Measurements from ENCODE around the gene GPR26. TPM values are rescaled to one million over a fixed set of nuclear protein-coding genes. Genes with fewer than 3 reads are reported as not detected.
"Not testable (repeated sequence)": the region's sequence is repeated elsewhere in the genome, so short reads cannot be mapped to it uniquely, and the experiment has no call there.

GPR26 gene
- total RNA-seq, 2 donors from 2014 or later = not detected

DNA sequence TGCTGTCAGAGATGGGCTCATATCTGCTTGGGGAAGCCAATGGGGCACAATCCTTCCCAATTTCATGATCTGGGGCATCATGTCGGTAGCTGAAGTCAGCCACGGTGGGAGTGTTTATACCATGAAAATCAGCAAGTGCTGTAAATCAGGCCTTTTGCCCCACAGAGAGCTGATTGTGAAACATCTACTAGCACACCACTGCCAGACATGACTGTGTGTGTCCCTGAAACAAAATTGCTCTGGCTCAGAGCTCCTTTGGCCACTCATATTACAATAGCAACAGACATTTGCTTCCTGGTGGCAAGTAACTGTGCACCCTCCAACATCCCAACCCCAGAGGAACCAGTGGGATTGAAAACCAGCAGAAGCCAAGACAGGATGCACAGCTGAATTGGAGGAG lies 23.7 kb downstream of the GPR26 start:
- DNase-seq (no peak), ATAC-seq (no peak)
- intact Hi-C loops (cut with DNase I) = no loop called here

DNA sequence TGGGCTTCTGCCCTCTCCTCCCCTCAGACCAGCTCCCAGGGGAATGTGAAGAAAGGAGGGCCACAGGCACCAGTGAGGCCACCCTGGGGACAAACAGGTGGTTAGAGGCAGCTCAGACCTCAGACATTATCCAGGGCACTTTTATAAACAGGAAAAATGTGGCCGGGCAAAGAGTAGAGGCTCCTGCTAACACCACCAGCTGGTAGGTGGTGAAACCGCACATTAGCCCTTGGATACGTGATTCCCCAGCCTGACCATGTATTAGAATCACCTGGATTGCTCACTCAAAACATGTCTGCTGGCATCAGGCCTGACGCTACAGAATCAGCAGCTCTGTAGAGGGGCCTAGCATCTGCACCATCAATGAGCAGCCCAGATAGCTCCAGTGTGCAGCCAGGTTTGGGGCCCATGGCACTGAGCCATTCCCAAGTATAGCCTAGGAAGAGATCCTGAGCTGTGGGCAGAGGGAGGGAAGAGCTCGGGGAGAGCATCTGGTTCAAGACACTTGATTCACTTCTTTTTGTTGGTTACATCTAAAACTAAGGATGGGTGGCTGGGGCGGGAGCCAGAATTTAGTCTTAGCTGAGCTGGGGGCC lies 37.1 kb downstream of the GPR26 start:
- intact Hi-C loops (cut with DNase I) = no loop called here
- ATAC-seq = no peak
- DNase-seq = no peak

DNA sequence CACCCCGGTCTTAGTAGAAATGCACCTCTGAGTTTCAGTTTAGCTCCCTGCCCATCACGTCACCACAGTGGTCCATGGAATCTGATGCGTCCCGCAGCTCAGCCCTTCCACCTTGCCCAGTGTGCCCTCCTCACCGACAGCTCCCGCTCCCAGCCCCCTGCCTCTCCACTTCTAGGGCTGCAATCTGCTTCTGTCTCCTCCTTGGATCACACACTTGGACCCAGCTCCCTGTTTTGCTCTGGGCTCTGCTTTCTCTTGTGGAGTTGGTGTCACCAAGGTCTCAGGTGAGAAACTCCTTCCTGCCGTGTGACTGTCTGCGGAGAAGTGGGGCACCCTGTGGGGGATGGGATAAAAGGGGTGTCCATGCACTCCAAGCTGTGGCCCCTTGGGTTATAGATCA lies 37.9 kb downstream of the GPR26 start:
- intact Hi-C loops (cut with DNase I) = no loop called here
- DNase-seq (no peak), ATAC-seq (no peak)

DNA sequence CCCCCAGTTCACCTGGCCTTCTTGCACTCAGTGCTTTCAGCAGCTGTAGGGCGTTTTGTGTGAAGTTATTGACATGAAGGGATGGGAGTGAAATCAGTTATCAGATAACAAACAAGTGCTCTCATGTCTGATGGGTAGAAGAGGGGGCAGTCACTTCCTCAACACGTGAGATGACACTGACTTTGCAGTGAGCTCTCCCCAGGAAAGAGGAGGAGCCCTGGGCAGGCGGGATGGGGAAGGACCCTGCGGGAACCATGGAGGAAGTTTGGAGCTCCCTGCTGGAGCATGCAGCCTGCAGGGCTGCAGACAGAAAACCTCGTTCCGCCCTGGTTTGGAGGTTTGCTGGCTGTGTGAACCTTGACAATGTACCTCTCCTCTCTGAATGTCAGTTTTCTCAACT lies 38.7 kb downstream of the GPR26 start:
- DNase-seq (no peak), ATAC-seq (no peak)
- intact Hi-C loops (cut with DNase I) = no loop called here

DNA sequence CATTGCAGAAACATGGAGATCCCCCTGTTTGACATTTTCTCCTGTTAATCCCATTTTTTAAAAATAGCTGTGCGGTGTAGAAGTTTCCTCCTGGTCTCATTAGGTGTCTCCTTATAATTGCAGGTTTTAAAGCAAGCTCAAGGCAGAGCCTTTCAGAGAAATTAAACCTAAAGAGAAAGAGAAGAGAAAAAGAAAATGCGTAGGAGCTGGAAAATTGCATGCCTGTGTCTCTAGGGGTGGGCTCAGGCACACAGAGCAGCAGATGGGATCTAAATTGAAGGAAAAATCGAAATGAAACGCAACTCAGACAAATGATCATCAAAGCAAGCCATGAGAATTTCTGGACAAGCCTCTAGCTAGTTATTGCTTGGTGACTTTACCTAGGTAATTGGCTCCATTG lies 40.1 kb downstream of the GPR26 start:
- no peak for DNase-seq
- ATAC-seq = no peak
- intact Hi-C loops (cut with DNase I) = no loop called here

DNA sequence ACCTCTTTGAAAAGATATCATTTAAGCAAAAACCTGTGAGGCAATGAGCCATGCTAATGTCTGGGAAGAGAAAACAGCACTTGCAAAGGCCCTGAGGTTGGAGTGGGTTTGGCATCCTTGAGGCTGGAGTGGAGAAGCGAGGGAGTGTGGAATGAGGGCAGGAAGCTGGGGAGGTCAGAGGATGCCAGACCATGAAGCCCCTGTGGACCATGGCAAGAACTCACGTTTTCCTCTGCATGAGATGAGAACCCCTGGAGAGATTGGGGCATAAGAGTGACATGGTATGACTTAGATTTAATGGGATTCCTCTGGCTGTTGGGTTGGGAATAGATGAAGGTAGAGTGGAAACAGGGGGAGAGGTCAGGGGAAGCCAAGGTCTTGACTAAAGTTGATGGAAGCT lies 49.4 kb downstream of the GPR26 start:
- ATAC-seq = no peak
- no peak for DNase-seq

DNA sequence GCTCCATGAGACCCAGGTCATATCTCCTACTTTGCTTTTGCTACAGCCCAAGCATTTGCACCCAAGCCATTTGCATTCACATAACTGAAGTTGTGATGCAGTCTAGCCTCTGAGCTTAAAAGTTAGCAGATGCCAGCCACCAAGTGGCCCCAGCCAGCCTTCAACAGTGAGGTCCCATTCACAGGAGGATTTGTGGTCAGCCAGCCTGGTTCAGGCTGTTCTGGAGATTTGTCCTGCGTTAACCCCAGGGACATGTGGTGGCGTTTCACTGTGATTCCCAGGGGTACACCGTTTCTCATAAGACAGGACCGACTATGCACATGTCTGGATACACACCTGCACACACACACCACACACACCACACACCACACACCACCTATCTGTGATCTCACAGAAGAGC lies 51.2 kb downstream of the GPR26 start:
- no peak for DNase-seq
- no peak for ATAC-seq
- intact Hi-C loops (cut with DNase I) = no loop called here

More for the DNA sequence above, 49.4 kb downstream of the GPR26 start:
- intact Hi-C loops (cut with DNase I) = no loop called here

DNA sequence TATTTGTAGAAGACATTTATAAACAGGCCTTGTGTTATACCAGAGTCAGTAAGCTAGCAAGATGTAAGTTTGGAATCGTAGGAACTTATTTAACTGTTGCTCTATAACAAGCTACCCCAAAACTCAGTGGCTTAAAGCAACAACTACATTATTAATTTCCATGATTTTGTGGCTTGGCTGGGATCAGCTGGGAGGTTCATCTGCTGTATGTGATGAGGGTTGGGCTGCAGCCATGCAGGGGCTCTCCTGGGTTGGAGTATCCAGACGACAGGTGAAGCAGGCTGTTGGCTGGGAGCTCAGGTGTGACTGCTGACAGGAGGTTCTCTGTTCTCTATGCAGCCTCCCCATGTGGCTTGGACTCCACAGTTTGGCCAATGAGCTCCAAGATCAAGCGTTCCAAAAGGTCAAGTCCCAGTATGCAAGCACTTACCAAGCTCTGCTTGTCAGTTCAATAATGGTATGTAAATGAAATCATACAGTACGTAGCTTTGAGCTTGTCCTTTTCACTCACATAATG lies 52.4 kb downstream of the GPR26 start:
- DNase-seq = no peak
- intact Hi-C loops (cut with DNase I) = no loop called here
- ATAC-seq = no peak

DNA sequence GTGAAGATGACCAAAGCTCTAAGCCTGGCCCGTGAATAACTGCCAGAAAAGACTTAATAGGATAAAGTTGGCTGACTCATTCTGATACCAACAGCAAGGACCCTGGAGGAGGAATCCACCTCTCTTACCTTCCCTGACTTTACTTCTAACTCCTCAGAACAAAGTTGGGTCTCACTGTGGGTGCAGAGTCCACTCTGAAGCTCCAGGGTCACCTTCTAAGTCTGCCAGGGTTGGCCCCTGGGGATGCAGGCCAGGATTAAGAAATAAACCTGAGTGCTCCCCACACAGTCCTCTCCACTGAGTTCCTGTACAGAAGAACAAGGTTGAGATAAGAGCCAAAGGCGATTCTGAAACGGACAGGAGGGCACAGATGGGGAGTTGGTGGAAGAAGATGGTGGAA lies 54.4 kb downstream of the GPR26 start:
- intact Hi-C loops (cut with DNase I) = no loop called here
- DNase-seq (no peak), ATAC-seq (no peak)

DNA sequence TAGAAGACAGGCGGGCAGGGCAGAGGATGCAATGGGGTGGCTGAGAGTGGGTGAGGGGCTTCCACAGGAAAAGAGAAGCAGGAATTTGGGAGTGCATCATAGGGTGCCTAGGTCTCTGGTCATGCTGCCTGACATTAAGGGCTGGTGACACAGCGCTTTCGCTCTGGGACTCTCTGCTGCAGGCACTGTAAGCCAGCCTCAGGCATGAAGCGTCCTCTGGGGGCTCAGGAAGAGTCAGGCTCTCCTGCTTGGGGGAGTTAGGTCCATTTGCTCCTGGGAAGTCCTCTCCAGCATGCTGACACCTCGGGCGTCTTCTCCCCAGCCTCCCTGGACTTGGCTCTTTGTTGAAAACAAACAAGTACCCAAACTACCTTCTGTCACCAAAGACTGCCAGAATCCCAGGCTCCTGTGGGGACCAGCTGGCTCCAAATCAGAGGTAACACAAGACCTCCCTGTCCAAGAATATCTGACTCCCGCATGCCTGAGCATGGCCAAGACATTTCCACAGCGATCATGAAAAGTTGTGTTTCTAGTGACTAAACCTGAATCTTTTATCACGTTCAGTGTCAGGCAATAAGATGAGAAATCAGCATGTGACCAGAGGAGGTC lies 55.4 kb downstream of the GPR26 start:
- intact Hi-C loops (cut with DNase I) = no loop called here
- ATAC-seq (no peak), DNase-seq (no peak)

DNA sequence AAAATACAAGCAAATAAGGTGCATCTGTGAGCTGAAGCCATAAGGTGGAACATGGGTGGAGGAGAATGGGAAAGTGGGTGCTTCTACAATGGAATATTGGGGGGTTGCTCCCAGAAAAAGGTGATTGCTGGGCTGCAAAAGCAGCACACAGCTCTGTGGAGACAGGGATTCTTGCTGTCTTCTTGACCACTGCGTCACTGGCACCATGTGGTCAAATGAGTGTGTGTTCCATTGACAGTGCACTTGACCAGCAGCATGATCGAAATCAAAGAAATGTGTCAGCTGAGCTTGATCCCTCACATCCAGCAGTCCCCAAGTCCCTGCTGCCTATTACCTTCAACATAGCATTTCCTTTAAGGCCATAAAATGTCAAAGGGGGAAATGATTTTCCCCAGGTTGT lies 56.2 kb downstream of the GPR26 start:
- DNase-seq (no peak), ATAC-seq (no peak)
- intact Hi-C loops (cut with DNase I) = no loop called here

DNA sequence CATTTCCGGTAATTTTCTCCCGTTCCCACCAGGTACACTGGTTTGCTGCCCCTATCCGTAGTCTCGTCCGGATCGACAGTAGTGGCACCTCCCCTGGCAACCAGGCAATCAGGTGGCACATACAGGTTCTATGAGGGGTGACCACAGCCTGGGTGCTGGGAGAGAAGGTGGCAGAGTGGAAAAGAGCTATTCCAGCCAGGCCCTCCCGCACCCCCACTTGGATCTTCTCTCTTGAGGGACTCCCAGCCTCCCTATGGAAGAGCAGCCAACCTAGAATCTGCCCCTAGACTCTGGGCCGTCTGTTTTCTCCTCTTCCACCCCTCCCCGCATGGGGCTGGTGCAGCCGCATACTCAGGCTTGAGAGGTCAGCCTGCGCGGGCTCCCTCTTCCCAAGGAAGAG lies 58.6 kb downstream of the GPR26 start:
- no peak for DNase-seq
- no peak for ATAC-seq
- intact Hi-C loops (cut with DNase I) = no loop called here

DNA sequence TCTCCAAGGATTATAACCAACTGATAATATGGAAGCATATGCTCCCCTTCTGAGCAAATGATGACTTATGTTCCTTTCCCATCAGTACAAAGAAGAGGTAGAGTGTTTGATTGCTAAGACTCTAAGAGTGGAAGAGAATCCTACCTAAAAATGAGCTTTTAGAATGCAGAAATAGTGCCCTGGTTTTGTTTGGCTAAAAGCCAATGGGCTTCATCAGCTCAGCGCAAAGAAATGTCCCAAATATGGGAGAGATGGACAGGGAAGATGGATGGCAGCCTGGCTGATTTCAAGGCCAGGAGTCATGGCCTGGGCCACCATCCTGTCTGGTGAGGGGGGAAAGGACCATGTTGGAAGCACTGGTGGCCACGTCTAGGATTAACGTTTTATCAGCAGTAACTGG lies 60.2 kb downstream of the GPR26 start:
- DNase-seq (no peak), ATAC-seq (no peak)
- intact Hi-C loops (cut with DNase I) = no loop called here

DNA sequence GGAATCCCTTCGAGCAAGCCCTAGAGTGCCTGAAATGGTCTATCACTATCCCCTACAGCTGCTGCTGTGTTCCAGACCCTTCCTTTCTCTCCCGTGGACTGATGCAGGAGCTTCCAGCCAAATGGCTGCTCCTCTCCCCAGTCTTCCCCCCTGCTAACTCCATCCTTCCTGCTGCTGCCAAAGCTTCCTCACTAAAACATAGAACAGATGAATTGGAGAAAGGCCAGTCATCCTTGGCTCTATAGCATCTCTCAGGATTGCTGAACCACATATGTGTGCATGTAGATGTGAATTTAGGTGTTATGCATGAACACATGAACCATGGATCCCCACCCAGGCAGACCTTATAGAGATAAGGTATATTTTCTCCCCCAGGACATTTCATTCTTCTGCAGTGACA lies 60.7 kb downstream of the GPR26 start:
- no peak for ATAC-seq
- intact Hi-C loops (cut with DNase I) = no loop called here
- no peak for DNase-seq

DNA sequence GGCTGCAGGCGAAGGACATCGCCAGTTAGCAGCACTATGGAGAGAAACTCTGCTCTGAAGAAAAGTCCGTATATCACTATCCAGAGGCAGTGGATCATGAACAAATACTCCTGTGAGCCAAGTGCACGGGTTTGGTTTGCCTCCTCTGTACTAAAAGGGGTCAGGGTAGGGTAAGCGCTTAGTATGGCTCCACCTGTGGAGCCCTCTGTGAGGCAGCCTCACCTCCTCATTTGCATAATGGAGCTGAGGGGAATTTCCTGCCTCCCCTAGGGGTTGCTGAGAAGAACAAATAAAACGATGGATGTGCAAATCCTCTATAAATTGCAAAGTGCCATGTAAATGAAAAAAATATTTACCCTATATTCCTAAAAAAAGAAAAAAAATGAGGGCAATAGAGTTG lies 63.4 kb downstream of the GPR26 start:
- intact Hi-C loops (cut with DNase I) = no loop called here
- DNase-seq (no peak), ATAC-seq (no peak)

DNA sequence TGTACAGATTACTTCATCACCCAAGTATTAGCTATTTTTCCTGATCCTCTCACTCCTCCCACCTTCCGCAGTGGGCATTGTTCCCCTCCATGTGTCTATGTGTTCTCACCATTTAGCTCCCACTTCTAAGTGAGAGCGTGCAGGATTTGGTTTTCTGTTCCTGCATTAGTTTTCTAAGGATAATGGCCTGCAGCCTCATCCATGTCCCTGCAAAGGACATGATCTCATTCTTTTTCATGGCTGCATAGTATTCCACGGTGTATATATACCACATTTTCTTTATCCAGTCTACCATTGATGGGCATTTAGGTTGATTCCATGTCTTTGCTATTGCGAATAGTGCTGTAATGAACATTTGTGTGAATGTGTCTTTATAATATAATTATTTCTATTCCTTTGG lies 70.8 kb downstream of the GPR26 start:
- ATAC-seq; intact Hi-C loops (cut with DNase I); DNase-seq: not testable (repeated sequence)

DNA sequence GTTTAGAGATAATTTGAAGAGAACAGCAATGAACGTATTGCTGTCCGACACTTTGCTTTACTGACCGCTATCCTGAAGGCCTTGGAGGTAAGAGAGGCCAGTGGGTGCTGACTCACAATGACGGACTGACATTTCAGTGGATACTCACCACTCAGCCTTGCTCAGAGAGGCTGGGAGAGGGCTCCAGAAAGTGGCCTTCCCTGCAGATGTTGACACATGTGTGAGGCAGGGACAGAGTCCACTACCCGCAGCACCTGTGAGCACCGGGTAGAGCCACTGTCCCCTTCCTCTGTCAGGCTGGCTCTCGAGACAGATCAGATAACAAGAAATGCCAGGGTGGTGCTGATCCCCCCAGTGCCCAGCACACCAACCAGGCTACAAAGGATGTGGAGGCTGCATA lies 75.0 kb downstream of the GPR26 start:
- intact Hi-C loops (cut with DNase I) = no loop called here
- ATAC-seq (no peak), DNase-seq (no peak)

DNA sequence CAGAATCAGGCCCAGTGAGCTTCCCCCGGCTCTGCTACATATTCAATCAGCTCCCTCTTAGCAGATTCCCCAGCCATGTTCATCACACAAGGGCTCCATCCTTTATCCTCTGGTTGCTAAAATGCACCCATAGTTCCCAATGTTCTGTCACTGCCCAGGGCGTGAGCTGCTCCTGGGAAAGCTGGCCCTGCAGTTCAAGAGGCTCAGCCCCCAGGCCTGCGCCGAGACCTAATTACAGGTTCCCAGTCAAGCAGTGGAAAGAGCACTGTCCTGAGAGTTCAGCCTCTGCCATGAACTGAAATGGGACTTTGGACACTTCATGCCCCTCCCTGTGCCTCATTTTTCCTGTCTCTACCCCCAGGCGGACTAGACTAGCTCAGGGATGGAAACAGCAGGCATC lies 75.6 kb downstream of the GPR26 start:
- no peak for ATAC-seq
- intact Hi-C loops (cut with DNase I) = loop anchor here in 1 of 2 donors (2.0 kb wide), 1 partner anchor 47 kb away; no protein-coding TSS in a partner anchor
- no peak for DNase-seq

DNA sequence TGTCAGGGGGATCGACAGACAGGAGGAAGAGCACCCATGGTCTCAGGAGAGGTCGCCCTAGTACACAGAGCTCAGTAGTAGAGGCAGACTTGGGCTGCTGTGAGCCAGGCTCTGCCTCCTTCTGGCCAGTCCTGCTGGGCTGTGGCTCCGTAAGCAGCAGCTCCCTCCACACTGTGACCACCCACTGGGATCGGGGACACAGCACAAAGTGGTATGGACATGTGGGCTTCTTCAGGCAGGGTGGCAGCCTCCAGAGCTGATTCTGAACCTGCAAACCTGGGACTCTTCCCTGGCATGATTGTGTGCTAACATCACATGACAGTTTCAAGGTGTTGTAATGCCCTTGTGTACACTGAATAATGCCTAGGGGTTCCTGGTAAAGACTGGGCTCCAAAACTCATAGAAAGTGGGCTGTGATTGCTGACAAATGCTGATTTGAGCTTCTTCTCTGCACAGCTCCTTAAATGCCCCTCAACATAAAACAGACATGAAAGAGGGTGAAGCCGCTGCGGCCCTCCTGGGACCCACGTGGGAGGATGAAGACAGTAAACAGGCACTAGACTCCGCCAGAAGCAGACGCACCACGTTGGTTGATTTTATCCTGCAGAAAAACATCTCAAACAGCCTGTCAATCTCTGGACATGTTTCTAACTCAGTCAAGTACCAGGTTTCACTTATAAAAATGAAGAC lies 76.7 kb downstream of the GPR26 start:
- intact Hi-C loops (cut with DNase I) = loop anchor here in 1 of 2 donors (2.0 kb wide), 1 partner anchor 48 kb away; no protein-coding TSS in a partner anchor

DNA sequence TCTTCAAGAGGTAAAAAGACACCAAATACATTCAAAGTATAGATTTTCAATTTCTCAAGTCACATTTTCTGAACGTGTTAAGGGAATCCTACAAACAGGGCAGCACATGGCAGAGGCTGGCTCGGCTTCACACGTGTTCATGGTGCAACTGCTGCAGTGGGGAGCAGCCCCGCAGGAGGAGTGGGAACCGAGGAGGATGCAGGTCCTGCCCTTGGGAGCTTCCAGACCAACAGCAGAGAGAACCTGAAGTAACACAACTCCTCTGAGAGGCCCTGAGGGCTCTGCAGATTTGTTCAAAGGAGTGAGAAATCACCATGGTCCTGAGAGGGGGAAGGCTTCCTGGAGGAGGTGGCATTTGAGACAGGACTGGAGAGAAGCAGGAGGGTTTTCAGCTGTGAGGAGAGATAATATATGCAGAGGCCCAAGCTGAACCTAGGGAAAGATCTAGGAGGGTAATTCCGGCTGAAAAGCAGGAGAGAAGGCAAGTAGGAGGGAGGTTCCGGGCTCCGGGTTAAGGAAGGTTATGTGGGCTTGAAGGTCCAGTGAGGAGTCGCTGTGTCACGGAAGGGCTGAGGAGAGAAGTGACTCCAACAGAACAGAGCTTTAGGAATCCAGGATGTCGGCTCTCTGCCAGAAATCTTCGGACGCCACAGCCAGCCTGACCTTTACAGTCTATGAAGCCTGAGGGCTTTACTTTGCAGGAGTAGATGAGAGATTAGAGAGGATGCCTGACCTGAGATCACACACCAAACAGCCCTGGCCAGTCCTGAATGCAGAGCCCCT lies 77.5 kb downstream of the GPR26 start:
- ATAC-seq = no peak
- intact Hi-C loops (cut with DNase I) = loop anchor here in 1 of 2 donors (2.0 kb wide), 1 partner anchor 49 kb away; no protein-coding TSS in a partner anchor
- DNase-seq = no peak

More for the DNA sequence above, 76.7 kb downstream of the GPR26 start:
- ATAC-seq = no peak
- DNase-seq = no peak

Measured in left cardiac atrium (tissue), 4 donors.